Neural crest cell (in vitro differentiated cells): Measurements from ENCODE around the gene MRPS23. TPM values are rescaled to one million over a fixed set of nuclear protein-coding genes. Genes with fewer than 3 reads are reported as not detected.
A peak's percentile ranks its signal among the peaks of the same experiment; 100 is the strongest.

Experiments
- DNase-seq: peaks from one replicate; pipeline ENCODE4 v3.0.0; 2021; ENCODE audit warnings: low read depth, mixed read lengths, low spot score
- H3K27ac Mint-ChIP-seq: one replicate; pipeline ENCODE4 v1.8.0; 2021; ENCODE audit warnings: mild to moderate bottlenecking, mixed read lengths; ENCODE audit not compliant: unreplicated experiment
- H3K27me3 Mint-ChIP-seq: 2 replicates; pipeline ENCODE4 v1.8.0; 2021; ENCODE audit warnings: low read depth, mild to moderate bottlenecking, mixed read lengths
- H3K36me3 Mint-ChIP-seq: 2 replicates; pipeline ENCODE4 v1.8.0; 2021; ENCODE audit warnings: low read depth, mild to moderate bottlenecking, mixed read lengths
- H3K4me1 Mint-ChIP-seq: 2 replicates; pipeline ENCODE4 v1.8.0; 2021; ENCODE audit warnings: mixed read lengths
- H3K4me3 Mint-ChIP-seq: one replicate; pipeline ENCODE4 v1.8.0; 2021; ENCODE audit warnings: mild to moderate bottlenecking, mixed read lengths
- H3K9me3 Mint-ChIP-seq: 2 replicates; pipeline ENCODE4 v1.8.0; 2021; ENCODE audit warnings: mixed read lengths
- total RNA-seq: library from RNA; stranded (reverse); gene quantifications from 2 replicates; pipeline ENCODE4 v1.2.1, GENCODE V29; 2021
- TF ChIP-seq, protein P1 (sequence below): fragments of 200-600 bp; sonication (generic); conservative IDR thresholded peaks from 2 replicates; pipeline ENCODE4 v1.5.0; 2021; ENCODE audit warnings: antibody characterized with exemption, mild to moderate bottlenecking

MRPS23 gene
- total RNA-seq, 1 donor from 2014 or later, result 63.0 TPM

- no peak for DNase-seq
- Mint-ChIP-seq H3K9me3 (no peaks in the 10 kb centered on the region), H3K27me3 (peaks cover 5% of the 10 kb centered on the region), H3K4me3 (peak overlapping the region; percentile 84), H3K4me1 (peaks cover 66% of the 10 kb centered on the region), H3K27ac (no peak overlapping the region), H3K36me3 (peaks cover 13% of the 10 kb centered on the region)
- TF ChIP-seq, protein P1, sequence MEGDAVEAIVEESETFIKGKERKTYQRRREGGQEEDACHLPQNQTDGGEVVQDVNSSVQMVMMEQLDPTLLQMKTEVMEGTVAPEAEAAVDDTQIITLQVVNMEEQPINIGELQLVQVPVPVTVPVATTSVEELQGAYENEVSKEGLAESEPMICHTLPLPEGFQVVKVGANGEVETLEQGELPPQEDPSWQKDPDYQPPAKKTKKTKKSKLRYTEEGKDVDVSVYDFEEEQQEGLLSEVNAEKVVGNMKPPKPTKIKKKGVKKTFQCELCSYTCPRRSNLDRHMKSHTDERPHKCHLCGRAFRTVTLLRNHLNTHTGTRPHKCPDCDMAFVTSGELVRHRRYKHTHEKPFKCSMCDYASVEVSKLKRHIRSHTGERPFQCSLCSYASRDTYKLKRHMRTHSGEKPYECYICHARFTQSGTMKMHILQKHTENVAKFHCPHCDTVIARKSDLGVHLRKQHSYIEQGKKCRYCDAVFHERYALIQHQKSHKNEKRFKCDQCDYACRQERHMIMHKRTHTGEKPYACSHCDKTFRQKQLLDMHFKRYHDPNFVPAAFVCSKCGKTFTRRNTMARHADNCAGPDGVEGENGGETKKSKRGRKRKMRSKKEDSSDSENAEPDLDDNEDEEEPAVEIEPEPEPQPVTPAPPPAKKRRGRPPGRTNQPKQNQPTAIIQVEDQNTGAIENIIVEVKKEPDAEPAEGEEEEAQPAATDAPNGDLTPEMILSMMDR, result no peak
These were observed 10.7 kb upstream of the MRPS23 start for GRCh38 chr17:57860414-57860999.

- Mint-ChIP-seq H3K4me3 (peak overlapping the region; percentile 66), H3K27ac (no peak overlapping the region), H3K36me3 (peaks cover 9% of the 10 kb centered on the region), H3K9me3 (no peaks in the 10 kb centered on the region), H3K27me3 (peaks cover 5% of the 10 kb centered on the region), H3K4me1 (peaks cover 66% of the 10 kb centered on the region)
- TF ChIP-seq, protein P1, result no peak
- no peak for DNase-seq
These were observed 10.0 kb upstream of the MRPS23 start for GRCh38 chr17:57859601-57860413.

DNA sequence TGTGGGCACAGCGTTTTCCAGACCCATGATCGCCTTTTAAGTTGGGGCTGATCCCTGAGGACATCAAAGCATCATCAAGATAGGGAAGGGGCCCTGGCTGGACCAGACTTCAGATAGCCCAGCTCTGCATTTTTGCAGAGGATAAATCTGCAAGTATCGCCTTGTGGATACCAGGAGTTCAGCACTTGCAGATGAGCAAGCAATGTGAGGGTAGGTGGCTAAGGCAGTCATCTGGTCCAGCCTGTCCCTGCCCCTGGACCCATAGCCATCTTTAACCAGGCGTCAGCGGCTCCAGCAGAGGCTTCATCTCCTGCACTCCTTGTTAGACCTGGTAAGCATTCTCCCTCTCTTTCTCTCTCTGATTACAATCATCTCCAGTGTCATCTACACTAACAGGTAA, 9.0 kb upstream of the MRPS23 start:
- H3K27ac Mint-ChIP-seq, result peak overlapping the region; percentile 76

GRCh38 chr17:57856792-57857620, 7.2 kb upstream of the MRPS23 start:
- Mint-ChIP-seq H3K27me3 (peaks cover 5% of the 10 kb centered on the region), H3K27ac (no peak overlapping the region), H3K4me1 (peaks cover 41% of the 10 kb centered on the region), H3K9me3 (no peaks in the 10 kb centered on the region), H3K36me3 (no peaks in the 10 kb centered on the region), H3K4me3 (no peak overlapping the region)
- no peak for DNase-seq
- TF ChIP-seq, protein P1, result no peak

More for the DNA sequence above, 9.0 kb upstream of the MRPS23 start:
- peaks cover 5% of the 10 kb centered on the region for H3K27me3 Mint-ChIP-seq
- peaks cover under 1% of the 10 kb centered on the region for H3K36me3 Mint-ChIP-seq
- H3K9me3 Mint-ChIP-seq, result no peaks in the 10 kb centered on the region
- TF ChIP-seq, protein P1, result no peak
- DNase-seq, result no peak
- peaks cover 58% of the 10 kb centered on the region for H3K4me1 Mint-ChIP-seq
- H3K4me3 Mint-ChIP-seq, result peak overlapping the region; percentile 66

DNA sequence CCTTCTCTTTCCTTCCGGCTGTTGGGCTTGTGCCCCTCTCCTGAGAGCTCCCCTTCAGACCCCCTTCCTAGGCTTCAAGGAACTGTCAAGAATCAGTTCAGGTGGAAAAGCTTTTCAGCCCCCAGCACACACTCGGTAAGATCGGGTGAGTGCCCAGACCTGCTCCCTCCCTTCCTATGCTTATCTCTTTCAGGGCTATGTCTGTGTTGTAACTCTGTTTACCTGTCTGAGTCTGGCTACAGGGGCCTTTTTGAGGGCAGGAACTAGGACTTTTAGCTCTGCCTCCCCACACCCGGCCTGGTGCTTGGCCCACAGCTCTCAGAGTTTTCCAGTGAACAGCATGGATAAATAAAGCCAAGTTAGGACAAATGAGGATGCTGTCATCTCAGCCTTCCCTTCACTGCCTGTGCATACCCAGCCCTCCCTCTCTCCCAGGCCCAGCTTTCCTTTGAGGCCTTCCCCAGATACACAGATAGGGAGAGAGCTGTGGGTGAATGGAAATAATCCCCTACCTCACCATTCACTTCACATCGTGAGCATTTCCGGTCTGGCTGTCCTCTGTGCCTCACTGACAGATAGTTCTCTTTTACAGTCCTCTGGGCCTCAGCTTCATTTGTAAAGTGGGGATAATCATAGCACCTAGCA, 5.7 kb upstream of the MRPS23 start:
- Mint-ChIP-seq H3K27ac (peak overlapping the region; percentile 20), H3K9me3 (no peaks in the 10 kb centered on the region), H3K36me3 (no peaks in the 10 kb centered on the region), H3K27me3 (no peaks in the 10 kb centered on the region), H3K4me3 (peak overlapping the region; percentile 58), H3K4me1 (peaks cover 45% of the 10 kb centered on the region)
- TF ChIP-seq, protein P1, result no peak
- DNase-seq, result no peak
